ENCODE measurements around the gene TNFAIP8. TPM values are rescaled to one million over a fixed set of nuclear protein-coding genes. Genes with fewer than 3 reads are reported as not detected.

The TNFAIP8 gene
- total and polyA plus RNA-seq, 2 experiments from 2014 or later = 21.9 to 24.9 TPM

GRCh38 chr5:119318256-119318894, 37.4 kb upstream of the TNFAIP8 start:
- no peaks in the 10 kb centered on the region for H3K27me3 ChIP-seq
- DNase-seq (ENCODE audit: low read depth in 1 of 2, low spot score in 1 of 2) = no peak
- TF ChIP-seq CTCF (IDR thresholded peaks at IDR 0.05; ENCODE audit: low read depth, low read length) = no peak
- no peak overlapping the region for H3K4me3 ChIP-seq
- no peak overlapping the region for H3K27ac ChIP-seq
- H3K4me1 ChIP-seq (ENCODE audit: low read depth) = peaks cover 2% of the 10 kb centered on the region
- H3K9me3 ChIP-seq (ENCODE audit: low read depth) = no peaks in the 10 kb centered on the region
- no peaks in the 10 kb centered on the region for H3K36me3 ChIP-seq

GRCh38 chr5:119319401-119319800, 36.4 kb upstream of the TNFAIP8 start:
- no peak overlapping the region for H3K27ac ChIP-seq
- H3K4me3 ChIP-seq = no peak overlapping the region
- DNase-seq (ENCODE audit: low read depth in 1 of 2, low spot score in 1 of 2) = no peak
- peaks cover 3% of the 10 kb centered on the region for H3K4me1 ChIP-seq (ENCODE audit: low read depth)
- H3K9me3 ChIP-seq (ENCODE audit: low read depth) = no peaks in the 10 kb centered on the region
- H3K27me3 ChIP-seq = no peaks in the 10 kb centered on the region
- no peaks in the 10 kb centered on the region for H3K36me3 ChIP-seq
- TF ChIP-seq CTCF (IDR thresholded peaks at IDR 0.05; ENCODE audit: low read depth, low read length) = no peak

- H3K9me3 ChIP-seq (ENCODE audit: low read depth) = no peaks in the 10 kb centered on the region
- no peaks in the 10 kb centered on the region for H3K36me3 ChIP-seq
- H3K27me3 ChIP-seq = no peaks in the 10 kb centered on the region
- no peak for DNase-seq (ENCODE audit: low read depth in 1 of 2, low spot score in 1 of 2)
- peaks cover 3% of the 10 kb centered on the region for H3K4me1 ChIP-seq (ENCODE audit: low read depth)
- no peak overlapping the region for H3K4me3 ChIP-seq
- TF ChIP-seq CTCF (IDR thresholded peaks at IDR 0.05; ENCODE audit: low read depth, low read length) = no peak
- H3K27ac ChIP-seq = no peak overlapping the region
These were observed 35.9 kb upstream of the TNFAIP8 start for GRCh38 chr5:119319890-119320289.

- H3K9me3 ChIP-seq (ENCODE audit: low read depth) = no peaks in the 10 kb centered on the region
- no peak for DNase-seq (ENCODE audit: low read depth in 1 of 2, low spot score in 1 of 2)
- no peak overlapping the region for H3K4me3 ChIP-seq
- no peaks in the 10 kb centered on the region for H3K27me3 ChIP-seq
- H3K4me1 ChIP-seq (ENCODE audit: low read depth) = peaks cover 7% of the 10 kb centered on the region
- no peak for TF ChIP-seq CTCF (IDR thresholded peaks at IDR 0.05; ENCODE audit: low read depth, low read length)
- no peak overlapping the region for H3K27ac ChIP-seq
- no peaks in the 10 kb centered on the region for H3K36me3 ChIP-seq
These were observed 34.1 kb upstream of the TNFAIP8 start for GRCh38 chr5:119321569-119322311.

GRCh38 chr5:119322312-119322947, 33.4 kb upstream of the TNFAIP8 start:
- Histone ChIP-seq H3K9me3 (ENCODE audit: low read depth) (no peaks in the 10 kb centered on the region), H3K4me1 (ENCODE audit: low read depth) (peaks cover 7% of the 10 kb centered on the region), H3K4me3 (no peak overlapping the region), H3K36me3 (no peaks in the 10 kb centered on the region), H3K27ac (no peak overlapping the region), H3K27me3 (no peaks in the 10 kb centered on the region)
- DNase-seq (ENCODE audit: low read depth in 1 of 2, low spot score in 1 of 2) = no peak
- TF ChIP-seq CTCF (IDR thresholded peaks at IDR 0.05; ENCODE audit: low read depth, low read length) = no peak
